ENCODE data around the gene FGFR2. TPM values are rescaled to one million over a fixed set of nuclear protein-coding genes. Genes with fewer than 3 reads are reported as not detected.

FGFR2 gene
- total and polyA plus RNA-seq, 9 of the 15 experiments (the other 6 are each of a cell fraction or from before 2014, with no cell fraction given) = 0.20 TPM; not detected in 8

GRCh38 chr10:121453160-121453559, 145.1 kb downstream of the FGFR2 start (continued):
- TF ChIP-seq ZBTB40 (IDR thresholded peaks at IDR 0.05) = no peak
- TF ChIP-seq ZBTB40 (CRISPR knock-in tag; IDR thresholded peaks at IDR 0.05) = no peak
- TF ChIP-seq, protein P1, sequence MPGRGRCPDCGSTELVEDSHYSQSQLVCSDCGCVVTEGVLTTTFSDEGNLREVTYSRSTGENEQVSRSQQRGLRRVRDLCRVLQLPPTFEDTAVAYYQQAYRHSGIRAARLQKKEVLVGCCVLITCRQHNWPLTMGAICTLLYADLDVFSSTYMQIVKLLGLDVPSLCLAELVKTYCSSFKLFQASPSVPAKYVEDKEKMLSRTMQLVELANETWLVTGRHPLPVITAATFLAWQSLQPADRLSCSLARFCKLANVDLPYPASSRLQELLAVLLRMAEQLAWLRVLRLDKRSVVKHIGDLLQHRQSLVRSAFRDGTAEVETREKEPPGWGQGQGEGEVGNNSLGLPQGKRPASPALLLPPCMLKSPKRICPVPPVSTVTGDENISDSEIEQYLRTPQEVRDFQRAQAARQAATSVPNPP (IDR thresholded peaks at IDR 0.05; ENCODE audit: borderline replicate concordance, insufficient read depth, insufficient read length) = no peak
- no peak for TF ChIP-seq NR3C1 (CRISPR knock-in tag; IDR thresholded peaks at IDR 0.05)
- TF ChIP-seq NR2C1 (IDR thresholded peaks at IDR 0.05) = no peak
- no peak for TF ChIP-seq NR2C1 (tag; IDR thresholded peaks at IDR 0.05)
- TF ChIP-seq MIER1 (IDR thresholded peaks at IDR 0.05; ENCODE audit: low read depth) = no peak
- no peak for TF ChIP-seq MCM2 (IDR thresholded peaks at IDR 0.05; ENCODE audit: low read depth)
- TF ChIP-seq ZNF282 (CRISPR knock-in tag; IDR thresholded peaks at IDR 0.05) = no peak
- TF ChIP-seq ILK (tag; IDR thresholded peaks at IDR 0.05; ENCODE audit: borderline replicate concordance, low read depth) = no peak
- TF ChIP-seq MITF (IDR thresholded peaks at IDR 0.05) = no peak
- no peak for TF ChIP-seq ZNF655 (CRISPR knock-in tag; IDR thresholded peaks at IDR 0.05)
